Mesenchymal stem cell (in vitro differentiated cells and primary cell): ENCODE data around the gene METTL16.

Experiments
- DNase-seq: peaks from one replicate; pipeline ENCODE4 v3.0.0-alpha.2; 2013
- H2AFZ ChIP-seq: one replicate; pipeline ENCODE4 v1.6.1; 2013; ENCODE audit warnings: low read depth, mild to moderate bottlenecking, control low read depth, inconsistent platforms, low read length, moderate library complexity
- H2AK5ac ChIP-seq: 2 replicates; pipeline ENCODE4 v1.6.1; 2013; ENCODE audit warnings: low read length, moderate library complexity, mild to moderate bottlenecking, inconsistent platforms; ENCODE audit not compliant: severe bottlenecking
- H2BK120ac ChIP-seq: one replicate; pipeline ENCODE4 v1.6.1; 2013; ENCODE audit warnings: low read depth, mild to moderate bottlenecking, inconsistent platforms, low read length, moderate library complexity
- H2BK12ac ChIP-seq, 2 experiments: one replicate each; pipeline ENCODE4 v1.6.1; 2013; ENCODE audit warnings: inconsistent platforms in 2 of 2, low read length in 2 of 2, mild to moderate bottlenecking in 2 of 2, moderate library complexity in 2 of 2, control low read depth in 1 of 2
- H2BK15ac ChIP-seq: one replicate; pipeline ENCODE4 v1.6.1; 2013; ENCODE audit warnings: mild to moderate bottlenecking, low read depth, inconsistent platforms; ENCODE audit not compliant: poor library complexity, severe bottlenecking
- H2BK5ac ChIP-seq: 2 replicates; pipeline ENCODE4 v1.6.1; 2013; ENCODE audit warnings: low read depth, mild to moderate bottlenecking, low read length, control low read depth, inconsistent platforms; ENCODE audit not compliant: poor library complexity, severe bottlenecking
- H3K14ac ChIP-seq, 2 experiments: one replicate each; pipeline ENCODE4 v1.6.1; 2013; ENCODE audit warnings: inconsistent platforms in 2 of 2, low read length in 2 of 2, control low read depth in 1 of 2, mild to moderate bottlenecking in 1 of 2, moderate library complexity in 1 of 2
- H3K18ac ChIP-seq, 2 experiments: one replicate each; pipeline ENCODE4 v1.6.1; 2013; ENCODE audit warnings: inconsistent platforms in 2 of 2, low read length in 2 of 2, control low read depth in 1 of 2, low read depth in 1 of 2, mild to moderate bottlenecking in 1 of 2
- H3K23ac ChIP-seq, 2 experiments: one replicate each; pipeline ENCODE4 v1.6.1; 2013; ENCODE audit warnings: inconsistent platforms in 2 of 2, low read length in 2 of 2, mild to moderate bottlenecking in 2 of 2, moderate library complexity in 2 of 2, control low read depth in 1 of 2
- H3K27ac ChIP-seq: 2 replicates; pipeline ENCODE4 v1.5.1; 2013; ENCODE audit warnings: mild to moderate bottlenecking, moderate library complexity, low read length, control low read depth, inconsistent platforms; ENCODE audit not compliant: poor library complexity, severe bottlenecking
- H3K27me3 ChIP-seq, 2 experiments: 2 replicates each; pipeline versions ENCODE4 v1.6.1 to v1.7.0; 2013; ENCODE audit warnings: low read length in 2 of 2, mild to moderate bottlenecking in 2 of 2, moderate library complexity in 2 of 2, control low read depth in 1 of 2, inconsistent platforms in 1 of 2; ENCODE audit not compliant: control insufficient read depth in 1 of 2, insufficient read depth in 1 of 2
- H3K36me3 ChIP-seq, 2 experiments: 2 replicates each; pipeline versions ENCODE4 v1.6.1 to v1.7.0; 2013; ENCODE audit warnings: low read length in 2 of 2, control low read depth in 1 of 2, inconsistent platforms in 1 of 2, low read depth in 1 of 2, mild to moderate bottlenecking in 1 of 2; ENCODE audit not compliant: insufficient read depth in 2 of 2, control insufficient read depth in 1 of 2
- H3K4ac ChIP-seq, 2 experiments: one replicate each; pipeline ENCODE4 v1.6.1; 2013; ENCODE audit warnings: inconsistent platforms in 2 of 2, low read length in 2 of 2, mild to moderate bottlenecking in 2 of 2, moderate library complexity in 2 of 2, control low read depth in 1 of 2, low read depth in 1 of 2
- H3K4me1 ChIP-seq: 2 replicates; pipeline ENCODE4 v1.6.1; 2013; ENCODE audit warnings: low read depth, low read length, control low read depth; ENCODE audit not compliant: control insufficient read depth, insufficient read depth
- H3K4me2 ChIP-seq: 2 replicates; pipeline ENCODE4 v1.6.1; 2013; ENCODE audit warnings: low read length, mild to moderate bottlenecking, inconsistent platforms; ENCODE audit not compliant: poor library complexity, severe bottlenecking
- H3K4me3 ChIP-seq, 2 experiments: 2 replicates each; pipeline versions ENCODE4 v1.5.1 to v1.7.0; 2013; ENCODE audit warnings: low read length in 2 of 2, mild to moderate bottlenecking in 2 of 2, control low read depth in 1 of 2, low read depth in 1 of 2; ENCODE audit not compliant: insufficient read depth in 1 of 2
- H3K79me1 ChIP-seq: replicated peaks from 2 replicates; pipeline ENCODE4 v1.6.1; 2013; ENCODE audit warnings: mild to moderate bottlenecking, control low read depth, low read length, inconsistent platforms; ENCODE audit not compliant: poor library complexity, severe bottlenecking
- H3K9ac ChIP-seq: 2 replicates; pipeline ENCODE4 v1.7.0; 2013; ENCODE audit warnings: mild to moderate bottlenecking, low read length, moderate library complexity
- H3K9me3 ChIP-seq: 2 replicates; pipeline ENCODE4 v1.7.0; 2013; ENCODE audit warnings: mild to moderate bottlenecking, low read length; ENCODE audit not compliant: control insufficient read depth
- H4K8ac ChIP-seq: one replicate; pipeline ENCODE4 v1.6.1; 2013; ENCODE audit warnings: inconsistent platforms, mild to moderate bottlenecking, low read length, moderate library complexity
- H4K91ac ChIP-seq: one replicate; pipeline ENCODE4 v1.6.1; 2013; ENCODE audit warnings: mild to moderate bottlenecking, low read length, inconsistent platforms
- WGBS: methylation state at CpG from one replicate; pipeline ENCODE4 v1.1.7; 2013; ENCODE audit warnings: mixed read lengths; 5-methylcytosine and 5-hydroxymethylcytosine counted together

Gene METTL16

GRCh38 chr17:2481760-2482159, 29.9 kb downstream of the METTL16 start:
- Histone ChIP-seq H3K9me3 (no peaks in the 10 kb centered on the region), H2BK120ac (no peak overlapping the region), H2BK12ac (no peak overlapping the region), H2BK15ac (no peak overlapping the region), H4K8ac (no peak overlapping the region), H2AK5ac (no peak overlapping the region), H3K14ac (no peak overlapping the region), H3K4me1 (peaks cover 3% of the 10 kb centered on the region), H3K36me3 (peaks cover 0 to 19% of the 10 kb centered on the region in 2 experiments), H3K23ac (no peak overlapping the region), H3K9ac (no peak overlapping the region), H2AFZ (no peak overlapping the region), H3K79me1 (peaks cover 29% of the 10 kb centered on the region), H4K91ac (no peak overlapping the region), H3K18ac (no peak overlapping the region), H3K4me3 (no peak overlapping the region), H3K4me2 (no peak overlapping the region), H3K4ac (no peak overlapping the region), H2BK5ac (no peak overlapping the region), H3K27ac (no peak overlapping the region), H3K27me3 (no peaks in the 10 kb centered on the region)
- no CpG with 5 or more reads among the region's 2 CpGs for WGBS
- no peak for DNase-seq

DNA sequence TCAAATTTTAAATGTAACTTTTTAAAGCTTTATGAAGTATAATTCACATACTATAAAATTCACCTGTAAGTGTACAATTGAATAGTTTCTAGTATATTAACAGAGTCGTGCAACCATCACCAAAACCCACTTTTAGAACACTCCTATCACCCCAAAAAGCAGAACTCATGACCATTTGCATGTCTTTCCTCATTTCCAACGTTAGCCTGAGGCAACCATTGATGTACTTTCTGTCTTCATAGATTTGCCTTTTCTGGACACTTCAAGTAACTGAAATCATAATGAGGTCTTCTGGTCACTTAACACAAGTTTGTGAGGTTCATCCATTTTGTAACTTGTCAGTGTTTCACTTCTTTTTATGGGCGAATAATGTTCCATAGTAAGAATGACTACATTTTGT, 33.2 kb downstream of the METTL16 start:
- DNase-seq, result no peak

GRCh38 chr17:2475056-2475455, 36.6 kb downstream of the METTL16 start:
- Histone ChIP-seq H2BK5ac (no peak overlapping the region), H2BK120ac (no peak overlapping the region), H3K18ac (no peak overlapping the region), H2BK15ac (no peak overlapping the region), H2BK12ac (no peak overlapping the region), H3K27ac (no peak overlapping the region), H4K91ac (no peak overlapping the region), H3K36me3 (peaks cover 10 to 75% of the 10 kb centered on the region in 2 experiments), H2AFZ (no peak overlapping the region), H3K9me3 (no peaks in the 10 kb centered on the region), H3K27me3 (no peaks in the 10 kb centered on the region), H3K79me1 (peaks cover 15% of the 10 kb centered on the region), H3K4ac (no peak overlapping the region), H3K4me3 (no peak overlapping the region), H3K9ac (no peak overlapping the region), H3K4me1 (no peaks in the 10 kb centered on the region), H2AK5ac (no peak overlapping the region), H3K4me2 (no peak overlapping the region), H3K23ac (no peak overlapping the region), H4K8ac (no peak overlapping the region), H3K14ac (no peak overlapping the region)
- no peak for DNase-seq
- WGBS, result 98% methylated on average over 14 of the region's 14 CpGs

More for the DNA sequence above, 33.2 kb downstream of the METTL16 start:
- H2BK12ac ChIP-seq, result no peak overlapping the region
- H4K91ac ChIP-seq, result no peak overlapping the region
- H3K14ac ChIP-seq, result no peak overlapping the region
- no peak overlapping the region for H3K18ac ChIP-seq
- no peak overlapping the region for H2BK5ac ChIP-seq
- no peak overlapping the region for H3K27ac ChIP-seq
- peaks cover 7 to 47% of the 10 kb centered on the region in 2 experiments for H3K36me3 ChIP-seq
- H2BK120ac ChIP-seq, result no peak overlapping the region
- H3K4me1 ChIP-seq, result no peaks in the 10 kb centered on the region
- WGBS, result 89% methylated on average over 3 of the region's 3 CpGs
- H3K23ac ChIP-seq, result no peak overlapping the region
- no peak overlapping the region for H4K8ac ChIP-seq
- no peak overlapping the region for H2AK5ac ChIP-seq
- H3K9me3 ChIP-seq, result no peaks in the 10 kb centered on the region
- no peak overlapping the region for H2BK15ac ChIP-seq
- H3K4me2 ChIP-seq, result no peak overlapping the region
- H3K9ac ChIP-seq, result no peak overlapping the region
- no peak overlapping the region for H2AFZ ChIP-seq
- no peak overlapping the region for H3K4ac ChIP-seq
- peaks cover 22% of the 10 kb centered on the region for H3K79me1 ChIP-seq
- no peak overlapping the region for H3K4me3 ChIP-seq
- no peaks in the 10 kb centered on the region for H3K27me3 ChIP-seq

GRCh38 chr17:2474371-2474770, 37.3 kb downstream of the METTL16 start:
- no peak overlapping the region for H3K27ac ChIP-seq
- peaks cover 12% of the 10 kb centered on the region for H3K79me1 ChIP-seq
- H3K27me3 ChIP-seq, result no peaks in the 10 kb centered on the region
- no peak overlapping the region for H3K9ac ChIP-seq
- H2BK5ac ChIP-seq, result no peak overlapping the region
- peaks cover 10 to 79% of the 10 kb centered on the region in 2 experiments for H3K36me3 ChIP-seq
- H3K4me1 ChIP-seq, result no peaks in the 10 kb centered on the region
- no peak overlapping the region for H3K14ac ChIP-seq
- H2BK15ac ChIP-seq, result no peak overlapping the region
- no peak overlapping the region for H3K18ac ChIP-seq
- H4K91ac ChIP-seq, result no peak overlapping the region
- H2BK12ac ChIP-seq, result no peak overlapping the region
- no peak overlapping the region for H2AFZ ChIP-seq
- H2BK120ac ChIP-seq, result no peak overlapping the region
- H3K23ac ChIP-seq, result no peak overlapping the region
- no peak for DNase-seq
- no peak overlapping the region for H3K4ac ChIP-seq
- WGBS, result 98% methylated on average over 9 of the region's 9 CpGs
- no peak overlapping the region for H3K4me3 ChIP-seq
- no peaks in the 10 kb centered on the region for H3K9me3 ChIP-seq
- H3K4me2 ChIP-seq, result no peak overlapping the region
- no peak overlapping the region for H4K8ac ChIP-seq
- no peak overlapping the region for H2AK5ac ChIP-seq
